Suprapubic skin (tissue), 3 donors: ENCODE measurements around the gene TCP11L2.

Experiments
- CTCF ChIP-seq, 2 donors: fragments of 200-600 bp in 1 of 2; fragments of 450-650 bp in 1 of 2; sonication (generic) in 1 of 2; IDR thresholded peaks; one replicate each; pipeline ENCODE4 v1.5.1; 2016 to 2019; ENCODE audit warnings: antibody characterized with exemption in 2 of 2, mild to moderate bottlenecking in 1 of 2, moderate library complexity in 1 of 2
- POLR2AphosphoS5 ChIP-seq, 3 donors: sonication (generic); formaldehyde crosslinking; IDR thresholded peaks; one replicate each; pipeline ENCODE4 v1.6.1; 2017; ENCODE audit warnings: antibody characterized with exemption in 3 of 3

- TF ChIP-seq CTCF (IDR thresholded peaks at IDR 0.05) (no peak), POLR2AphosphoS5 (IDR thresholded peaks at IDR 0.05) (no peak)
These were observed 11.9 kb upstream of the TCP11L2 start for GRCh38 chr12:106290666-106291065.
